WTC11 (cell line): ENCODE measurements around the gene CLIC5. TPM values are rescaled to one million over a fixed set of nuclear protein-coding genes. Genes with fewer than 3 reads are reported as not detected.

Experiments used
- ATAC-seq: fragments of 200-7000 bp; cut with Tn5 transposase; 2 replicates; pipeline ENCODE4 v1.10.0; 2021; ENCODE audit warnings: mild to moderate bottlenecking, moderate library complexity
- CTCF ChIA-PET: fragments of 300-600 bp; sonication (Branson Sonifier 250); formaldehyde crosslinking; loops from one replicate; lab custom pipeline; 2021; ENCODE audit warnings: antibody characterized with exemption; lab: Charles Lee
- POLR2A ChIA-PET: fragments of 350-600 bp; sonication (Branson Sonifier 250); formaldehyde crosslinking; loops from one replicate; lab custom pipeline; 2021; ENCODE audit warnings: antibody characterized with exemption; lab: Charles Lee
- DNase-seq: peaks from one replicate; pipeline ENCODE4 v3.0.0; 2021; ENCODE audit warnings: low spot score
- H3K27ac Mint-ChIP-seq: 2 replicates; pipeline ENCODE4 v1.8.0; 2021; ENCODE audit warnings: mixed read lengths
- H3K27me3 Mint-ChIP-seq: 2 replicates; pipeline ENCODE4 v1.8.0; 2021; ENCODE audit warnings: low read depth, mild to moderate bottlenecking, moderate library complexity, mixed read lengths
- H3K36me3 Mint-ChIP-seq: 2 replicates; pipeline ENCODE4 v1.8.0; 2021; ENCODE audit warnings: mixed read lengths
- H3K4me1 Mint-ChIP-seq: 2 replicates; pipeline ENCODE4 v1.8.0; 2022; ENCODE audit warnings: mixed read lengths
- H3K4me3 Mint-ChIP-seq: 2 replicates; pipeline ENCODE4 v1.8.0; 2021; ENCODE audit warnings: mild to moderate bottlenecking, moderate library complexity, mixed read lengths
- H3K9me3 Mint-ChIP-seq: 2 replicates; pipeline ENCODE4 v1.8.0; 2021; ENCODE audit warnings: mixed read lengths
- ATF1 ChIP-seq: sonication (generic); formaldehyde crosslinking; IDR thresholded peaks from 2 replicates; pipeline ENCODE4 v1.8.1; 2023; ENCODE audit warnings: mild to moderate bottlenecking, moderate library complexity, missing genetic modification reagents
- HMGA2 ChIP-seq: fragments of 250-450 bp; sonication (Bioruptor Pico); IDR thresholded peaks from 2 replicates; pipeline ENCODE4 v1.4.0; 2021; ENCODE audit warnings: mild to moderate bottlenecking, moderate library complexity
- HMGXB4 ChIP-seq: sonication (generic); formaldehyde crosslinking; IDR thresholded peaks from 2 replicates; pipeline ENCODE4 v1.8.1; 2023; ENCODE audit warnings: mild to moderate bottlenecking, moderate library complexity, missing genetic modification reagents
- JAZF1 ChIP-seq: fragments of 250-450 bp; sonication (Bioruptor Pico); IDR thresholded peaks from 2 replicates; pipeline ENCODE4 v1.9.0; 2021; ENCODE audit warnings: moderate library complexity, mild to moderate bottlenecking, inconsistent platforms
- NR2C2 ChIP-seq: sonication (generic); formaldehyde crosslinking; IDR thresholded peaks from 2 replicates; pipeline ENCODE4 v1.8.0; 2022; ENCODE audit warnings: mild to moderate bottlenecking, missing genetic modification reagents
- NR3C1 ChIP-seq: sonication (generic); formaldehyde crosslinking; conservative IDR thresholded peaks from 2 replicates; pipeline ENCODE4 v1.8.1; 2023; ENCODE audit warnings: low read depth, mild to moderate bottlenecking, missing genetic modification reagents
- RELA ChIP-seq: sonication (generic); formaldehyde crosslinking; IDR thresholded peaks from 2 replicates; pipeline ENCODE4 v1.8.1; 2022; ENCODE audit warnings: missing genetic modification reagents, mild to moderate bottlenecking, borderline replicate concordance
- ZMAT4 ChIP-seq: fragments of 250-450 bp; sonication (Bioruptor Pico); IDR thresholded peaks from 2 replicates; pipeline ENCODE4 v1.9.0; 2021; ENCODE audit warnings: mild to moderate bottlenecking
- ZNF138 ChIP-seq: sonication (generic); formaldehyde crosslinking; conservative IDR thresholded peaks from 2 replicates; pipeline ENCODE4 v1.8.1; 2022; ENCODE audit warnings: mild to moderate bottlenecking, moderate library complexity, missing genetic modification reagents
- ZNF232 ChIP-seq: sonication (generic); formaldehyde crosslinking; IDR thresholded peaks from 2 replicates; pipeline ENCODE4 v1.8.0; 2022; ENCODE audit warnings: mild to moderate bottlenecking, missing genetic modification reagents
- ZNF263 ChIP-seq: sonication (generic); formaldehyde crosslinking; IDR thresholded peaks from 2 replicates; pipeline ENCODE4 v1.8.1; 2022; ENCODE audit warnings: low read depth, mild to moderate bottlenecking, moderate library complexity, missing genetic modification reagents
- ZNF396 ChIP-seq: fragments of 250-450 bp; sonication (Bioruptor Pico); IDR thresholded peaks from 2 replicates; pipeline ENCODE4 v1.8.0; 2021; ENCODE audit warnings: mild to moderate bottlenecking, moderate library complexity, borderline replicate concordance
- ZNF671 ChIP-seq: fragments of 250-450 bp; sonication (Bioruptor Pico); IDR thresholded peaks from 2 replicates; pipeline ENCODE4 v1.8.0; 2021; ENCODE audit warnings: mild to moderate bottlenecking
- total RNA-seq: library from RNA; stranded (reverse); gene quantifications from 3 replicates; pipeline ENCODE4 v1.2.3, GENCODE V29; 2021
- TF ChIP-seq, protein P1 (sequence below): sonication (generic); formaldehyde crosslinking; IDR thresholded peaks from 2 replicates; pipeline ENCODE4 v1.8.0; 2022; ENCODE audit warnings: missing genetic modification reagents
- TF ChIP-seq, protein P2 (sequence below): sonication (generic); formaldehyde crosslinking; IDR thresholded peaks from 2 replicates; pipeline ENCODE4 v1.8.1; 2022; ENCODE audit warnings: low read depth, mild to moderate bottlenecking, moderate library complexity, missing genetic modification reagents, borderline replicate concordance
- TF ChIP-seq, protein P3 (sequence below): sonication (generic); formaldehyde crosslinking; IDR thresholded peaks from 2 replicates; pipeline ENCODE4 v1.8.1; 2022; ENCODE audit warnings: mild to moderate bottlenecking, moderate library complexity, missing genetic modification reagents
- TF ChIP-seq, protein P4 (sequence below): fragments of 250-450 bp; sonication (Bioruptor Pico); conservative IDR thresholded peaks from 2 replicates; pipeline ENCODE4 v1.9.0; 2021; ENCODE audit warnings: mild to moderate bottlenecking
- TF ChIP-seq, protein P5 (sequence below): fragments of 250-450 bp; sonication (Bioruptor Pico); IDR thresholded peaks from 2 replicates; pipeline ENCODE4 v1.8.0; 2021; ENCODE audit warnings: mild to moderate bottlenecking
- TF ChIP-seq, protein P6 (sequence below): fragments of 250-450 bp; sonication (Bioruptor Pico); IDR thresholded peaks from 2 replicates; pipeline ENCODE4 v1.9.0; 2021; ENCODE audit warnings: moderate library complexity, mild to moderate bottlenecking, inconsistent platforms, borderline replicate concordance

CLIC5 gene
- total RNA-seq, 1 experiment from 2014 or later, result 0.22 TPM

GRCh38 chr6:45984788-45985425, 30.8 kb downstream of the CLIC5 start (continued):
- TF ChIP-seq, protein P1, sequence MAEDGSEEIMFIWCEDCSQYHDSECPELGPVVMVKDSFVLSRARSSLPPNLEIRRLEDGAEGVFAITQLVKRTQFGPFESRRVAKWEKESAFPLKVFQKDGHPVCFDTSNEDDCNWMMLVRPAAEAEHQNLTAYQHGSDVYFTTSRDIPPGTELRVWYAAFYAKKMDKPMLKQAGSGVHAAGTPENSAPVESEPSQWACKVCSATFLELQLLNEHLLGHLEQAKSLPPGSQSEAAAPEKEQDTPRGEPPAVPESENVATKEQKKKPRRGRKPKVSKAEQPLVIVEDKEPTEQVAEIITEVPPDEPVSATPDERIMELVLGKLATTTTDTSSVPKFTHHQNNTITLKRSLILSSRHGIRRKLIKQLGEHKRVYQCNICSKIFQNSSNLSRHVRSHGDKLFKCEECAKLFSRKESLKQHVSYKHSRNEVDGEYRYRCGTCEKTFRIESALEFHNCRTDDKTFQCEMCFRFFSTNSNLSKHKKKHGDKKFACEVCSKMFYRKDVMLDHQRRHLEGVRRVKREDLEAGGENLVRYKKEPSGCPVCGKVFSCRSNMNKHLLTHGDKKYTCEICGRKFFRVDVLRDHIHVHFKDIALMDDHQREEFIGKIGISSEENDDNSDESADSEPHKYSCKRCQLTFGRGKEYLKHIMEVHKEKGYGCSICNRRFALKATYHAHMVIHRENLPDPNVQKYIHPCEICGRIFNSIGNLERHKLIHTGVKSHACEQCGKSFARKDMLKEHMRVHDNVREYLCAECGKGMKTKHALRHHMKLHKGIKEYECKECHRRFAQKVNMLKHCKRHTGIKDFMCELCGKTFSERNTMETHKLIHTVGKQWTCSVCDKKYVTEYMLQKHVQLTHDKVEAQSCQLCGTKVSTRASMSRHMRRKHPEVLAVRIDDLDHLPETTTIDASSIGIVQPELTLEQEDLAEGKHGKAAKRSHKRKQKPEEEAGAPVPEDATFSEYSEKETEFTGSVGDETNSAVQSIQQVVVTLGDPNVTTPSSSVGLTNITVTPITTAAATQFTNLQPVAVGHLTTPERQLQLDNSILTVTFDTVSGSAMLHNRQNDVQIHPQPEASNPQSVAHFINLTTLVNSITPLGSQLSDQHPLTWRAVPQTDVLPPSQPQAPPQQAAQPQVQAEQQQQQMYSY (CRISPR knock-in tag), result no peak
- TF ChIP-seq, protein P2, sequence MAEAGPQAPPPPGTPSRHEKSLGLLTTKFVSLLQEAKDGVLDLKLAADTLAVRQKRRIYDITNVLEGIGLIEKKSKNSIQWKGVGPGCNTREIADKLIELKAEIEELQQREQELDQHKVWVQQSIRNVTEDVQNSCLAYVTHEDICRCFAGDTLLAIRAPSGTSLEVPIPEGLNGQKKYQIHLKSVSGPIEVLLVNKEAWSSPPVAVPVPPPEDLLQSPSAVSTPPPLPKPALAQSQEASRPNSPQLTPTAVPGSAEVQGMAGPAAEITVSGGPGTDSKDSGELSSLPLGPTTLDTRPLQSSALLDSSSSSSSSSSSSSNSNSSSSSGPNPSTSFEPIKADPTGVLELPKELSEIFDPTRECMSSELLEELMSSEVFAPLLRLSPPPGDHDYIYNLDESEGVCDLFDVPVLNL (CRISPR knock-in tag), result no peak
- TF ChIP-seq, protein P3, sequence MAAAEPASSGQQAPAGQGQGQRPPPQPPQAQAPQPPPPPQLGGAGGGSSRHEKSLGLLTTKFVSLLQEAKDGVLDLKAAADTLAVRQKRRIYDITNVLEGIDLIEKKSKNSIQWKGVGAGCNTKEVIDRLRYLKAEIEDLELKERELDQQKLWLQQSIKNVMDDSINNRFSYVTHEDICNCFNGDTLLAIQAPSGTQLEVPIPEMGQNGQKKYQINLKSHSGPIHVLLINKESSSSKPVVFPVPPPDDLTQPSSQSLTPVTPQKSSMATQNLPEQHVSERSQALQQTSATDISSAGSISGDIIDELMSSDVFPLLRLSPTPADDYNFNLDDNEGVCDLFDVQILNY, result no peak
- TF ChIP-seq, protein P4, sequence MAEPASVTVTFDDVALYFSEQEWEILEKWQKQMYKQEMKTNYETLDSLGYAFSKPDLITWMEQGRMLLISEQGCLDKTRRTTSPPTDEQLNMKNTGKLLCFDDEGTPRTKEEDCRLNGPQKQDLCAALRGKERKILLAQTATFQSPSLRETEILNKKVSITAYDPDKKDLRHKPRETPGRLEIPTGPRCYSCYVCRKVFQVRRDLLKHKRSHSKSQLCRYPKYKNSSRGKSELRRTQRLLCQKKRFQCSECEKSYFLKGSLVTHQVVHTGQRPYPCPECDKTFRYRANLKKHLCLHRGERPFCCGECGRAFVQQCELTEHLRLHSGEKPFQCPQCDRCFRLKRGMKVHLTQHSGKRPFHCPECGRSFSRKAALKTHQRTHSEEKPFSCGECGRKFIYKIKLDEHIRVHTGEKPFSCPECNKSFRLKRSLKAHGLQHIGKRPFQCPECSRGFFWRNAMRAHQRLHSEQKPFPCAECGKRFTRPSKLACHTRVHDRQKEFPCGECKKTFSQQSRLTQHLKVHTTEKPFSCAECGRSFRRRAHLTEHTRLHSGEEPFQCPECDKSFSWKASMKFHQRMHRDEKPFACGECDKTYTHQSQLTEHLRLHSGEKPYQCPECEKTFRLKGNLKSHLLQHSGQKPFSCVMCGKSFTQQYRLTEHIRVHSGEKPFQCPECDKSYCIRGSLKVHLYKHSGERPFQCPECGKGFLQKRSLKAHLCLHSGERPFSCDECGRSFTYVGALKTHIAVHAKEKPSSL, result no peak
- TF ChIP-seq ZNF263, result no peak

GRCh38 chr6:45984347-45984746, 31.3 kb downstream of the CLIC5 start:
- Mint-ChIP-seq H3K9me3 (no peaks in the 10 kb centered on the region), H3K36me3 (no peaks in the 10 kb centered on the region), H3K4me3 (no peak overlapping the region), H3K27me3 (no peaks in the 10 kb centered on the region; the same call in 1 of the 2 replicates), H3K27ac (no peak overlapping the region), H3K4me1 (no peaks in the 10 kb centered on the region)
- DNase-seq (no peak), ATAC-seq (no peak)
- TF ChIP-seq HMGA2 (CRISPR knock-in tag) (no peak), NR3C1 (no peak), JAZF1 (CRISPR knock-in tag) (no peak), ZMAT4 (no peak), ZNF138 (CRISPR knock-in tag) (no peak), ATF1 (no peak), HMGXB4 (CRISPR knock-in tag) (no peak)
- ChIA-PET POLR2A (no interaction called here), CTCF (interaction anchor here (0.7 kb wide), 1 partner anchor 38 kb away, joined by 3 read pairs; no protein-coding TSS in a partner anchor)

DNA sequence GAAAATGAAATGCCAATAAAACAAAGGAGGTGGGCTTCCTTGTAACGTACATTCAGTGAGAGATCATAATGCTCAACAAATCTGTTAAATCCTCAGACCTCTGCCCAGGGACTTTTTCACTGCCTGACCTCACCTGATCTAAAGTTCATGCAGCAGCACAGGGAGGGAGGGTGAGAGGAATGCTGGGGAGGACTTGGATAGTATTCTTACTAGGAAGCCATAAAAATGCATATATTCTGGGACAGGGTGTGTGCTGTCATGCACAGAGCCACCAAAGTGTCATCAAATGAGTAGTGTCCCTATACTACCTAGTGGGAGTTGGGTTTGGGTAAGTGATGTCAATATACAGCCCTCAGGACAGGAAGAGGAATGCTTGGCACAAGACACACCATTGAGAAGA, 32.6 kb downstream of the CLIC5 start:
- ChIA-PET POLR2A (no interaction called here), CTCF (no interaction called here)
- no peak overlapping the region for H3K4me3 Mint-ChIP-seq
- ATAC-seq (no peak), DNase-seq (no peak)
- H3K27ac Mint-ChIP-seq, result no peak overlapping the region
- no peaks in the 10 kb centered on the region for H3K36me3 Mint-ChIP-seq
- H3K4me1 Mint-ChIP-seq, result no peaks in the 10 kb centered on the region
- no peaks in the 10 kb centered on the region for H3K9me3 Mint-ChIP-seq
- no peaks in the 10 kb centered on the region; the same call in 1 of the 2 replicates for H3K27me3 Mint-ChIP-seq
- TF ChIP-seq RELA (no peak), ZNF671 (CRISPR knock-in tag) (no peak), NR2C2 (CRISPR knock-in tag) (no peak), ZNF232 (CRISPR knock-in tag) (no peak), HMGXB4 (CRISPR knock-in tag) (no peak), ZNF396 (CRISPR knock-in tag) (no peak)
- TF ChIP-seq, protein P5, sequence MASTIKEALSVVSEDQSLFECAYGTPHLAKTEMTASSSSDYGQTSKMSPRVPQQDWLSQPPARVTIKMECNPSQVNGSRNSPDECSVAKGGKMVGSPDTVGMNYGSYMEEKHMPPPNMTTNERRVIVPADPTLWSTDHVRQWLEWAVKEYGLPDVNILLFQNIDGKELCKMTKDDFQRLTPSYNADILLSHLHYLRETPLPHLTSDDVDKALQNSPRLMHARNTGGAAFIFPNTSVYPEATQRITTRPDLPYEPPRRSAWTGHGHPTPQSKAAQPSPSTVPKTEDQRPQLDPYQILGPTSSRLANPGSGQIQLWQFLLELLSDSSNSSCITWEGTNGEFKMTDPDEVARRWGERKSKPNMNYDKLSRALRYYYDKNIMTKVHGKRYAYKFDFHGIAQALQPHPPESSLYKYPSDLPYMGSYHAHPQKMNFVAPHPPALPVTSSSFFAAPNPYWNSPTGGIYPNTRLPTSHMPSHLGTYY (CRISPR knock-in tag), result no peak
- TF ChIP-seq, protein P6, sequence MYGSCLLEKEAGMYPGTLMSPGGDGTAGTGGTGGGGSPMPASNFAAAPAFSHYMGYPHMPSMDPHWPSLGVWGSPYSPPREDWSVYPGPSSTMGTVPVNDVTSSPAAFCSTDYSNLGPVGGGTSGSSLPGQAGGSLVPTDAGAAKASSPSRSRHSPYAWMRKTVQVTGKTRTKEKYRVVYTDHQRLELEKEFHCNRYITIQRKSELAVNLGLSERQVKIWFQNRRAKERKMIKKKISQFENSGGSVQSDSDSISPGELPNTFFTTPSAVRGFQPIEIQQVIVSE (CRISPR knock-in tag), result no peak
